ENCODE results near the gene TNIK. TPM values are rescaled to one million over a fixed set of nuclear protein-coding genes. Genes with fewer than 3 reads are reported as not detected.

TNIK gene
- total and polyA plus RNA-seq, 10 of the 15 experiments (the other 5 are each of a cell fraction or from before 2014, with no cell fraction given): 13.9 to 74.3 (median 48.2) TPM

- TF ChIP-seq RAD21 (IDR thresholded peaks at IDR 0.05; ENCODE audit: insufficient read depth, low read depth, low read length) (no peak), MAX (IDR thresholded peaks at IDR 0.05; ENCODE audit: low read depth, low read length) (no peak), IRF3 (IDR thresholded peaks at IDR 0.05) (no peak), YBX1 (IDR thresholded peaks at IDR 0.05) (no peak), STAT1 (conservative IDR thresholded peaks at IDR 0.05) (no peak), IKZF2 (IDR thresholded peaks at IDR 0.05) (peak in 1 of 2 experiments; percentile 10; a peak in 1 of 4 replicates), CREB1 (IDR thresholded peaks at IDR 0.05; ENCODE audit: low read depth) (no peak), PRDM15 (CRISPR knock-in tag; IDR thresholded peaks at IDR 0.05) (no peak), PBX3 (IDR thresholded peaks at IDR 0.05; ENCODE audit: insufficient replicate concordance, low read depth, low read length) (no peak), SRF (IDR thresholded peaks at IDR 0.05; ENCODE audit: low read depth in 2 of 2, low read length in 2 of 2) (no peak), RELB (IDR thresholded peaks at IDR 0.05; ENCODE audit: low read depth) (no peak), CEBPZ (IDR thresholded peaks at IDR 0.05; ENCODE audit: low read depth, low read length) (no peak), ZNF24 (IDR thresholded peaks at IDR 0.05) (no peak), GABPA (IDR thresholded peaks at IDR 0.05; ENCODE audit: low read depth) (0 out of 2 replicates have a peak, but pooled peaks have one; percentile 47), ZBED1 (IDR thresholded peaks at IDR 0.05; ENCODE audit: borderline replicate concordance) (peak; percentile 87)
Observed at GRCh38 chr3:171284308-171285075, 175.7 kb downstream of the TNIK start (continued).

All from GM12878 (cell line).